ENCODE results near the gene NCF4. TPM values are rescaled to one million over a fixed set of nuclear protein-coding genes. Genes with fewer than 3 reads are reported as not detected.

The NCF4 gene
- total RNA-seq, 4 donors from 2014 or later, result 3.7 to 16.9 (median 7.0) TPM

DNA sequence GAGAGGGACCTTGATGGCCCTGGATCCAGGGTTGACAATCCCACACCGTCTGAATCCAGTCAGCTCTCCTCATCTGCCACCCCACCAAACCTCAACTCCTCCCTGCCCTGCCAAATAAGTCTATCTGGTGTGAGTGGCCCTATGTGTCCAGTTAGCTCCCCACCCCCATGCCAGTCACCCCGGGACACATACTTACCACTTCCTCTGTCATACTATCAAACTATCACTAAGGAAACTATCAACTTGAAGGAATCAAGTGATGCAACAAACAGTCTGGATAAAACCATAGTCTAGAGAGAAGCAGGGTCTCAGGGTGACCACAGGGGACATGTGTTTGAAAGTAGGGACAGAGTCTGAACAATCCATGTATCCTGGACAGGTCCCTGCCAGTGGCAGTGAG lies 39.4 kb downstream of the NCF4 start:
- H3K36me3 ChIP-seq, result no peaks in the 10 kb centered on the region
- H3K4me1 ChIP-seq, result no peaks in the 10 kb centered on the region
- WGBS, 2 donors, result 56 to 88% methylated on average over 1 to 2 of the region's 2 CpGs
- TF ChIP-seq POLR2A (IDR thresholded peaks at IDR 0.05), result no peak
- TF ChIP-seq, protein P1, sequence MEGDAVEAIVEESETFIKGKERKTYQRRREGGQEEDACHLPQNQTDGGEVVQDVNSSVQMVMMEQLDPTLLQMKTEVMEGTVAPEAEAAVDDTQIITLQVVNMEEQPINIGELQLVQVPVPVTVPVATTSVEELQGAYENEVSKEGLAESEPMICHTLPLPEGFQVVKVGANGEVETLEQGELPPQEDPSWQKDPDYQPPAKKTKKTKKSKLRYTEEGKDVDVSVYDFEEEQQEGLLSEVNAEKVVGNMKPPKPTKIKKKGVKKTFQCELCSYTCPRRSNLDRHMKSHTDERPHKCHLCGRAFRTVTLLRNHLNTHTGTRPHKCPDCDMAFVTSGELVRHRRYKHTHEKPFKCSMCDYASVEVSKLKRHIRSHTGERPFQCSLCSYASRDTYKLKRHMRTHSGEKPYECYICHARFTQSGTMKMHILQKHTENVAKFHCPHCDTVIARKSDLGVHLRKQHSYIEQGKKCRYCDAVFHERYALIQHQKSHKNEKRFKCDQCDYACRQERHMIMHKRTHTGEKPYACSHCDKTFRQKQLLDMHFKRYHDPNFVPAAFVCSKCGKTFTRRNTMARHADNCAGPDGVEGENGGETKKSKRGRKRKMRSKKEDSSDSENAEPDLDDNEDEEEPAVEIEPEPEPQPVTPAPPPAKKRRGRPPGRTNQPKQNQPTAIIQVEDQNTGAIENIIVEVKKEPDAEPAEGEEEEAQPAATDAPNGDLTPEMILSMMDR (IDR thresholded peaks at IDR 0.05), result no peak
- no peak overlapping the region for H3K4me3 ChIP-seq (replicated peaks in 1 of 3)
- no peak overlapping the region for H3K27ac ChIP-seq
- no peaks in the 10 kb centered on the region for H3K9me3 ChIP-seq
- intact Hi-C loops (cut with DNase I), result no loop called here
- H3K27me3 ChIP-seq, result no peaks in the 10 kb centered on the region
- no peak for DNase-seq

DNA sequence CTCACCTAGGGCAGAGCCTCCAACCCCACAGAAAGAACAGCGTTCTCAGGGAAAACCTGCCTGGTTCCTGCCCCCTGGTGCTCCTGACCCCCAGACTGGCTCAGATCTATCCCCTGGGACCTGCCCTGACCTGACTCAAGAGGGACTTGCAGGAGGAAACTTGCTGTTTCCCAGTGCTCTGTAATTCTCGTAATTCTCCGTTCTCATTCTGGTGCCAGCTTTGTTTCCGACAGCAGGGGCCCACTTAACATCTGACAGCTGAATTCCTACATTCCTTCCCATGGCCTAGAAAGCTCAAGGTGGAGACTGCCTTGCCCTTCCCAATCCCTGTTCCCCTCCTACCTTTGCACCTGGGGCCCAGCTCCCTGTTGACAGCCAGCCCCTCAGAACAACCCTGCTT lies 40.1 kb downstream of the NCF4 start:
- intact Hi-C loops (cut with DNase I), result no loop called here
- Histone ChIP-seq H3K4me1 (no peaks in the 10 kb centered on the region), H3K27ac (no peak overlapping the region), H3K36me3 (no peaks in the 10 kb centered on the region), H3K4me3 (replicated peaks in 1 of 3) (no peak overlapping the region), H3K27me3 (no peaks in the 10 kb centered on the region), H3K9me3 (no peaks in the 10 kb centered on the region)
- TF ChIP-seq, protein P1 (IDR thresholded peaks at IDR 0.05), result no peak
- TF ChIP-seq POLR2A (IDR thresholded peaks at IDR 0.05), result no peak
- no peak for DNase-seq
- 32 to 44% methylated on average over 4 of the region's 4 CpGs for WGBS, 2 donors

DNA sequence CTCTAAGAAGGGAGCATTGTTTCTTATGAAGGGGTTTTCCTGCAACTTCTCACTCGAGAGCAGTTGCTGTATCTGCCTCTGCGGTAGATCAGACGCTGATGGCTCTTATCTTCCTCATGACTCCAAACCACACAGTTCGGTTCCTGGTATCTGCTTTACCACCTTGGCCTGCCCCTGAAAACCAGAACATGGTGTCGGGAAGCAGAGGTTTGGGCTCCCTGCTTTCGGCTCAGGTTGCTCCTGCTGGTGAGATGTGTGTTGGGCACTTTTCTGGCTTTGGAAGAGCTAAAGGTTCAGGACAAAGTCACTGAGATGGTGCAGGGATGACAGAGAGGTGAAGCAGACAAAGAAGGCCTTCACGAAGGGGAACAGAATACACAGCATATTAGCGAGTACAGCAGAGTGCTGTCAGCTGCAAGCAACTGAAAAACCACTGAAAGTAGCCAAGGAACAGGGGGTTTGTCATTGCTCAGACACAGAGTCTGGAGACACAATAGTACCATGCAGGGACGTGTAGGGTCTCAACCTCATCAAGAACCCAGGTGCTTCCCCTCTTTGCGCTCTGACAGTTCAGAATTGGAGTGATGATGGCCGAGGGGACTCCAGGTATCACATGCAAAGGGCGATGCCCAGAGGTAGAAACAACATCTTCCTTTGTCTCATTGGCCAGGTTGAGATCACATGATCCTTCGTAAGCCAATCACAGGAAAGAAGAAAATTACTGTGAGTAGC lies 40.8 kb downstream of the NCF4 start:
- intact Hi-C loops (cut with DNase I), result no loop called here
- no peak for DNase-seq
- Histone ChIP-seq H3K27me3 (no peaks in the 10 kb centered on the region), H3K9me3 (no peaks in the 10 kb centered on the region), H3K36me3 (no peaks in the 10 kb centered on the region), H3K4me3 (replicated peaks in 1 of 3) (no peak overlapping the region), H3K27ac (no peak overlapping the region), H3K4me1 (no peaks in the 10 kb centered on the region)
- TF ChIP-seq, protein P1 (IDR thresholded peaks at IDR 0.05), result no peak
- TF ChIP-seq POLR2A (IDR thresholded peaks at IDR 0.05), result no peak
- 88 to 91% methylated on average over 13 of the region's 13 CpGs for WGBS, 2 donors

DNA sequence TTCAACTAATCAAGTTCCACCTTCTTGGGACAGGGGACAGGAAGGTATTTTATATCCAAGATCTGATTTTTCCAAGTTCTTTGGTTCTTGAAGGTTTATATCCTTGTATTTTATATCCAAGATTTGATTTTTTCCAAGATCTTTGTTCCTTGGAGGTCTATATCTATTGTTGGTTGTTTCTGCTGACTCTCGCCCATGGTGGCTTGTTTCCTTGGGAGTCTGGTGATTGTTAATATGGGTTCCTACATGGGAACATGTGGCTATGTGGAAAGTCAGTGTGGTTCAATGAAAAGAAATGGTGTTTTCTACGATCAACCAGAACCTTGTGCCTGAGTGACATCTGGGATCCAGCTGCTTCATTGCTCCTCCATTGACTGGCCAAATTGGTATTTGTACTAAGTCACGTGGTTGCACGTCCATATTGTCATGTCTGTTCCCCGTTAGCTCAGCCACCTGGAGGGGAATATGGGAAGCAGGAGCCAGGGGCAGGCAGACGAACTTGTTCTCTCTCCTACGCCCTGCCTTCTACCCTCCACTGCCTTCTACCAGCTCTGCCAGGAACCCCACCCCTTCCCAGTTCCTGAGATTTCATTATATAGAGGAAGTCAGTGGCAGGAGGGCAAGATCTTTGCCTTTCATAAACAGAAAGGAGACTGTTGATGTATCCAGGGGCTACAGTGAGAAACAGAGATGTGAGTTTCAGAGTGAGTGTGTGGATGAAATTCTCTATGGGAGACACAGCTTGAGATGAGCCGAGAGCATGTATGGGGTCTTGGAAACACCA lies 41.5 kb downstream of the NCF4 start:
- no peaks in the 10 kb centered on the region for H3K27me3 ChIP-seq

More for the DNA sequence above, 41.5 kb downstream of the NCF4 start:
- no peaks in the 10 kb centered on the region for H3K36me3 ChIP-seq
- WGBS, 2 donors, result 84 to 90% methylated on average over 8 of the region's 8 CpGs
- no peak overlapping the region for H3K27ac ChIP-seq
- H3K4me3 ChIP-seq (replicated peaks in 1 of 3), result no peak overlapping the region
- DNase-seq, result no peak
- no peaks in the 10 kb centered on the region for H3K9me3 ChIP-seq
- intact Hi-C loops (cut with DNase I), result no loop called here
- no peaks in the 10 kb centered on the region for H3K4me1 ChIP-seq
- TF ChIP-seq POLR2A (IDR thresholded peaks at IDR 0.05), result no peak
- TF ChIP-seq, protein P1 (IDR thresholded peaks at IDR 0.05), result no peak

Measured in thyroid gland (tissue), 4 donors.